ENCODE measurements around the gene SET.
"Not testable (repeated sequence)": the region's sequence is repeated elsewhere in the genome, so short reads cannot be mapped to it uniquely, and the experiment has no call there.

Gene SET

DNA sequence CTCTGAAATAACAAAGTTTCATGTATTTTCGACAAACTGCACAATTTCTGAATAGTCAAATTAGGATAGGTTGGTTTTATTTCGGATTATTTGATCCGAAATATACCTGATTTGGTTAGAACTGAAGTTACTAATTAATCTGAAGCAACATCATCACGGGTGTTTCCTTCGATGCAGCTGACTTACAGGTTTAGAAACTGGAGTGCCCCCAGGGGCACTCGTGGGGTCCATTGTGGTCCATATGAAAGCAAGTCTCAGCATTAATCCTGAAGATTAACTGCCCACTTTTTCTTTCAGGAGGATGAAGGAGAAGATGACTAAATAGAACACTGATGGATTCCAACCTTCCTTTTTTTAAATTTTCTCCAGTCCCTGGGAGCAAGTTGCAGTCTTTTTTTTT, 5.3 kb downstream of the SET start:
- H3K4me1 ChIP-seq (ENCODE audit: insufficient read depth, low read length), result peaks cover 14% of the 10 kb centered on the region
- H3K4me3 ChIP-seq (ENCODE audit: low read length), result no peak overlapping the region
- no peaks in the 10 kb centered on the region for H3K27me3 ChIP-seq (ENCODE audit: insufficient read depth, low read length)
- no peak overlapping the region for H2AFZ ChIP-seq (ENCODE audit: low read depth, low read length)
- H3K36me3 ChIP-seq (ENCODE audit: insufficient read depth, low read length), result peaks cover 59% of the 10 kb centered on the region
- no peaks in the 10 kb centered on the region for H3K9me3 ChIP-seq (ENCODE audit: low read length)

DNA sequence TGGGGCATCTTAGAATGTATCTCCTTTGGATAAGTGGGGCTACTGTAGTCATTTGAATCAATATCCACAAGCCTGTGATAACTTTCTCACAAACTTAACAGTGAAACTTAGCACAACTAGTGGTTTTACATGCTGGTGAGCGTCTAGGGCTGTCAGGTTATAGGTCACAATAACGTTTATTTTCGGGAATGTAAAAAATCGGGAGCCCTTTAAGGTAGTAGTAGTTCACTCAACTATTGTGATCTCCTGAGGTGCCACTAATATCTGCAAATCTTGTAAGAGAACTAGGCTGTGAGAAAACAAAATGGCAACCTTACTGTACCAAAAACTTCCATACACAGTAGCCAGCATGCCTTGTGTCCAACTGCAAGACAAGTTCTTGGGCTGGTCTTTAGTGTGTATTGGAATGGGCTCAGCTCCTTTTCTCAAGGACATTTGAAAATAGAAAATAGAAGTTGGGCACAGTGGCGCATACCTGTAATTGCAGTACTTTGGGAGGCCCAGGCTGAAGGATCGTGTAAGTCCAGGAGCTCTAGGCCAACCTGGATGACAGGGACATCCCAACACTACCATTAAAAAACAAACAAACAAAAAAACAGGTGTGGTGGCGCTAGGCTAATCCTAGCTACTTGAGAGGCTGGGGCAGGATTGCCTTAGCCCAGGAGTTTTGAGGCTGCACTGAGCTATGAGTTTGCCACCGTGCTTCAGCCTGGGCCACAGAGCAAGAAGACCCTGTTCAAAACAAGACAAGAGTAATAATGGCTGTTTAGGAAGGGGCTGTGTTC, 8.1 kb downstream of the SET start:
- Histone ChIP-seq H3K4me3 (ENCODE audit: low read length) (no peak overlapping the region), H3K27me3 (ENCODE audit: insufficient read depth, low read length) (no peaks in the 10 kb centered on the region), H3K36me3 (ENCODE audit: insufficient read depth, low read length) (peaks cover 44% of the 10 kb centered on the region), H3K4me1 (ENCODE audit: insufficient read depth, low read length) (peaks cover 2% of the 10 kb centered on the region), H2AFZ (ENCODE audit: low read depth, low read length) (no peak overlapping the region), H3K9me3 (ENCODE audit: low read length) (no peaks in the 10 kb centered on the region)

GRCh38 chr9:128699096-128699795, 10.2 kb downstream of the SET start:
- not testable (repeated sequence) for H3K27me3 ChIP-seq (ENCODE audit: insufficient read depth, low read length); H3K4me1 ChIP-seq (ENCODE audit: insufficient read depth, low read length); H3K4me3 ChIP-seq (ENCODE audit: low read length); H2AFZ ChIP-seq (ENCODE audit: low read depth, low read length); H3K9me3 ChIP-seq (ENCODE audit: low read length)
- H3K36me3 ChIP-seq (ENCODE audit: insufficient read depth, low read length), result peaks cover 22% of the 10 kb centered on the region

DNA sequence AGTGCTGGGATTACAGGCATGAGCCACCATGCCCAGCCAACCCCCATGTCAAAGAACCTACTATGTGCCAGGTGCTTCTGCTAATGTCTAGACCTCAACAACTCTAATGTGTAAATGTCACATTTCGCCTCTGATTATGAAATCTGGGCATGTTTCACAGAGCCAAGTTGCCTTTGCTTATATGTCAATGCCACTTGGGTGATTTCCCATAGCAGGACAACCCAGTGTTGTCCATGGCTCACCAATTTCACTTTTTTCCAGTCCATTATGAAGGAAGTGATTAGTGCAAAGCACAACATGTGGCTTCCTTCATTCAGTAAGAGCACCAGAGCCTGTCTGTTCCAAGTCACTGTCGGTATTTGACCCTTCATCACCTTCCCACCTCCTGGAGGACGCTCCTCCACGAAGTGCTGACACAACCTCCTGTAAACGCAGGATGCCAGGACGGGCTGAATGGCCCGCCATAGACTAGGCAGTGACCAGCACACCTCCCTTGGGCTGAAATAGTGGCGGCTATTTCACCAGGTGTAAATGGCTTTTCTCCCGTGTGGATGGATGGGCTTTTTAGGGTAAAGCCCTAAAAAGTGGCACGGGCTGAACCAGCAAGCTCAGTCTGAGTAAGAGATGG, 12.3 kb downstream of the SET start:
- no peak overlapping the region for H2AFZ ChIP-seq (ENCODE audit: low read depth, low read length)
- no peaks in the 10 kb centered on the region for H3K27me3 ChIP-seq (ENCODE audit: insufficient read depth, low read length)
- no peak overlapping the region for H3K4me3 ChIP-seq (ENCODE audit: low read length)
- H3K4me1 ChIP-seq (ENCODE audit: insufficient read depth, low read length), result peaks cover 4% of the 10 kb centered on the region
- H3K36me3 ChIP-seq (ENCODE audit: insufficient read depth, low read length), result peaks cover 14% of the 10 kb centered on the region
- H3K9me3 ChIP-seq (ENCODE audit: low read length), result no peaks in the 10 kb centered on the region

GRCh38 chr9:128702445-128702948, 13.5 kb downstream of the SET start, which contains the start of gene PKN3:
TSS of gene PKN3 (plus strand) at chr9:128702503. CDS start at chr9:128702916, 413 bp downstream.
- Histone ChIP-seq H3K9me3 (ENCODE audit: low read length) (no peaks in the 10 kb centered on the region), H2AFZ (ENCODE audit: low read depth, low read length) (peak within 1 kb of the TSS; percentile 91), H3K27me3 (ENCODE audit: insufficient read depth, low read length) (no peaks in the 10 kb centered on the region), H3K4me3 (ENCODE audit: low read length) (peak within 1 kb of the TSS; percentile 89), H3K36me3 (ENCODE audit: insufficient read depth, low read length) (peaks cover 9% of the 10 kb centered on the region), H3K4me1 (ENCODE audit: insufficient read depth, low read length) (peaks cover 4% of the 10 kb centered on the region)

DNA sequence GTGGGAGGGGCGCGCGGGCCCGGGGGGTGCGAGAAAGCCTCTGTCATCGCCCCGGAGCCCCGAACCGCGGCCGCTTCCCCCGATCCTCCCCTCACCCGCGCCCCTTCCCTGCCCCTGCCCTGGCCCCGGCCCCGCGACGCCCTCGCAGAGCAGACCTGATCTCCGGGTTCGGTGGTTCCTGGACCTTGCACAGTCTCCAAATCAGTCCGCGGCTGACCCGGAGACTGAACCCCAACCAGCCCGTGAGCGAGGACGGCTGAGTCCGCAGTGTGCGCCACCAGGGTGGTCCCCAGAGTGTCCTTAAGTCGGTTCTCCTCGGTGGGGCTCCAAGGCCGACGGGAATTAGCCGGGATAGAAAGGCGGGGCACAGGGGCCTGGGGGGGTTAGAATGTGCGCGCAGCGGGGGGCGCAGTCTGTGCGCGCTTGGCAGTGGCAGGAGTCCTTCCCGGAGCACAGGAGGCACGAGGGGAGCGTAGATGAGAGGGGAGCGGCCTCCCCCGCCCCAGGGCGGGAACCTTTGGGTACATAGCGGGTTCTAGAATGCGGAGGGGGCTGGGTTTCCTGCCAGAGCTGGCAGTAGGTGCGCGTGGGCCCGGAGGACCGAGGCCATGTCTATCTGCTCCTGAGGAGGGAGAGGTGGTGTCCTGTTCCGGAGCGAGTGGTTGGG, 14.1 kb downstream of the SET start:
- peak overlapping the region; percentile 89 for H3K4me3 ChIP-seq (ENCODE audit: low read length)
- peaks cover 4% of the 10 kb centered on the region for H3K4me1 ChIP-seq (ENCODE audit: insufficient read depth, low read length)
- H2AFZ ChIP-seq (ENCODE audit: low read depth, low read length), result peak overlapping the region; percentile 91
- no peaks in the 10 kb centered on the region for H3K9me3 ChIP-seq (ENCODE audit: low read length)
- H3K27me3 ChIP-seq (ENCODE audit: insufficient read depth, low read length), result no peaks in the 10 kb centered on the region
- H3K36me3 ChIP-seq (ENCODE audit: insufficient read depth, low read length), result peaks cover 11% of the 10 kb centered on the region

- Histone ChIP-seq H3K4me3 (ENCODE audit: low read length) (peak overlapping the region; percentile 89), H2AFZ (ENCODE audit: low read depth, low read length) (peak overlapping the region; percentile 91), H3K27me3 (ENCODE audit: insufficient read depth, low read length) (no peaks in the 10 kb centered on the region), H3K9me3 (ENCODE audit: low read length) (no peaks in the 10 kb centered on the region), H3K36me3 (ENCODE audit: insufficient read depth, low read length) (peaks cover 11% of the 10 kb centered on the region), H3K4me1 (ENCODE audit: insufficient read depth, low read length) (peaks cover 4% of the 10 kb centered on the region)
Observed at GRCh38 chr9:128703616-128704355, 14.8 kb downstream of the SET start.

DNA sequence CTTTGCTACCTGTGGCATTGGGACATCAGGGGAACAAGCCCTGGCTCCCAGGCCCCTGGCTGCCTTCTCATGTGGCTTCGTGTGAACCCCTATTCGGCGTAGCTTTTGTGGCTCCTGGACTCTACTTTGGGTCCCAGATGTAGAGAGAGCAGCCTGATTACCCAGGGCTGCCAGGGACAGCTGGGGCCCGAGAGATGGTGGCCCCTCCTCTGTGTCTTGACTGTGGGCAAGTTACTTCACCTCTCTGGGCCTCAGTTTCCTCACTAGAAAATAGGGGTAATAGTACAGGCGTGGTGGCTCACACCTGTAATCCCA, 15.3 kb downstream of the SET start:
- H2AFZ ChIP-seq (ENCODE audit: low read depth, low read length), result no peak overlapping the region
- peaks cover 4% of the 10 kb centered on the region for H3K4me1 ChIP-seq (ENCODE audit: insufficient read depth, low read length)
- H3K4me3 ChIP-seq (ENCODE audit: low read length), result no peak overlapping the region
- no peaks in the 10 kb centered on the region for H3K27me3 ChIP-seq (ENCODE audit: insufficient read depth, low read length)
- H3K9me3 ChIP-seq (ENCODE audit: low read length), result no peaks in the 10 kb centered on the region
- H3K36me3 ChIP-seq (ENCODE audit: insufficient read depth, low read length), result peaks cover 11% of the 10 kb centered on the region

DNA sequence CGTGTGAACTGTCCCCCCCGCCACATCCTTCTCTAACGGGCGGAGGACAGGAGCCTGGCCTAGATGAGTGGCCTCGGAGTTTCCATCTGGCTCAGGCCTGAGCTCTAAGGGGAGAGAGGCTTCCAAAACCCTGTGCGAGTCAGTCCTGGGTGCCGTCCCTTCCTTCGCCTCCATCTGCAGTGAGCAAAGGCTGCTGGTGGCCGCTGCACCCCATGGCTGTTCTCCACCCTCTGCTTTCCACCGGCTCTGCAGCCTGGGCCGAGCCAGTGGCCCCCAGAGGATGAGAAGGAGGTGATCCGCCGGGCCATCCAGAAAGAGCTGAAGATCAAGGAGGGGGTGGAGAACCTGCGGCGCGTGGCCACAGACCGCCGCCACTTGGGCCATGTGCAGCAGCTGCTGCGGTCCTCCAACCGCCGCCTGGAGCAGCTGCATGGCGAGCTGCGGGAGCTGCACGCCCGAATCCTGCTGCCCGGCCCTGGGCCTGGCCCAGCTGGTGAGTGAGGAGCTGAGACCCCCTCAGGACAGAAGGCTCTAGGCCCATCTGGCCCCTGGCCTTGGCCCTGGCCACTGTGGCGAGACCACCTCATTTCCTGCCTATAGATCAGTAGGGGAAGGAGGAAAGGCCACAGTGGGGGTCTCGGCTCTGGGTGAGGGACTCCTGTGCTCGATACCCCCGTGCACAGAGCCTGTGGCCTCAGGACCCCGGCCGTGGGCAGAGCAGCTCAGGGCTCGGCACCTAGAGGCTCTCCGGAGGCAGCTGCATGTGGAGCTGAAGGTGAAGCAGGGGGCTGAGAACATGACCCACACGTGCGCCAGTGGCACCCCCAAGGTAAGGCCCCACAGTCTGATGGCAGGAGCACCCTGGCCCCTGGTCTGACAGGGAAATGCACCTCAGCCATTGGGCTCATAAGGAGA, 16.3 kb downstream of the SET start:
- Histone ChIP-seq H3K4me1 (ENCODE audit: insufficient read depth, low read length) (peaks cover 4% of the 10 kb centered on the region), H3K27me3 (ENCODE audit: insufficient read depth, low read length) (no peaks in the 10 kb centered on the region), H3K4me3 (ENCODE audit: low read length) (no peak overlapping the region), H3K36me3 (ENCODE audit: insufficient read depth, low read length) (peaks cover 11% of the 10 kb centered on the region), H3K9me3 (ENCODE audit: low read length) (no peaks in the 10 kb centered on the region), H2AFZ (ENCODE audit: low read depth, low read length) (no peak overlapping the region)

GRCh38 chr9:128706045-128706444, 17.0 kb downstream of the SET start:
- H3K4me3 ChIP-seq (ENCODE audit: low read length), result no peak overlapping the region
- H3K36me3 ChIP-seq (ENCODE audit: insufficient read depth, low read length), result peaks cover 11% of the 10 kb centered on the region
- H3K4me1 ChIP-seq (ENCODE audit: insufficient read depth, low read length), result peaks cover 4% of the 10 kb centered on the region
- no peaks in the 10 kb centered on the region for H3K27me3 ChIP-seq (ENCODE audit: insufficient read depth, low read length)
- no peaks in the 10 kb centered on the region for H3K9me3 ChIP-seq (ENCODE audit: low read length)
- no peak overlapping the region for H2AFZ ChIP-seq (ENCODE audit: low read depth, low read length)

- Histone ChIP-seq H3K4me1 (ENCODE audit: insufficient read depth, low read length) (peaks cover 4% of the 10 kb centered on the region), H3K27me3 (ENCODE audit: insufficient read depth, low read length) (no peaks in the 10 kb centered on the region), H3K4me3 (ENCODE audit: low read length) (no peak overlapping the region), H3K36me3 (ENCODE audit: insufficient read depth, low read length) (peaks cover 11% of the 10 kb centered on the region), H2AFZ (ENCODE audit: low read depth, low read length) (no peak overlapping the region), H3K9me3 (ENCODE audit: low read length) (no peaks in the 10 kb centered on the region)
Observed at GRCh38 chr9:128706671-128707381, 17.8 kb downstream of the SET start.
